ENCODE results near the gene KCNQ2. TPM values are rescaled to one million over a fixed set of nuclear protein-coding genes. Genes with fewer than 3 reads are reported as not detected.

KCNQ2 gene
- total RNA-seq, 2 experiments from 2014 or later, result not detected

GRCh38 chr20:63439866-63440265 is 32.6 kb downstream of the KCNQ2 start:
- DNase-seq (no peak), ATAC-seq (no peak)
- intact Hi-C loops (cut with micrococcal nuclease), result no loop called here
- H3K36me3 Mint-ChIP-seq (ENCODE audit: low read depth), result no peaks in the 10 kb centered on the region
- CTCF ChIA-PET, result no interaction called here
- no peak overlapping the region for H3K27ac Mint-ChIP-seq
- H3K4me1 Mint-ChIP-seq (ENCODE audit: low read depth), result peaks cover 28% of the 10 kb centered on the region
- POLR2A ChIA-PET, result no interaction called here
- no peak for TF ChIP-seq CTCF (IDR thresholded peaks at IDR 0.05)
- no peak overlapping the region for H3K4me3 Mint-ChIP-seq
- peaks cover 13% of the 10 kb centered on the region for H3K27me3 Mint-ChIP-seq
- peaks cover 2% of the 10 kb centered on the region for H3K9me3 Mint-ChIP-seq

DNA sequence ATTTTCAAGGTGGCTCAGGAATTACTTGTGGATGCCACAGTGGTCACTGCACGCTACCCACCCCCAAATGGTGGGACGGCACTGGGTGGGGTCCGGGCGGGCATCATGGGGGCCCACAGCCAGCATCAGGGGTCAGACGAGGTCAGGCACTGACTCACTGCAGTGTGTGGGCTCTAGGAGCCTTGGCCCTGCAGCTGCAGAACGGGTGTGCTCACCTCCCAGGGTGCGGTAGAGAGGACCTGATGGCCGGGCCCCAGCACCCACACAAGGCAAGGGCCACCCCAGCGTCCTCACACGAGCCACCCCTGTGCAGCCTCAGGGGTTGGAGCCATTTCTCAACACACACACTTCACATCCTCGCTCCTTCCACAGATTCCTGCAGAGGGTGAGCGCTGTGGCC is 34.3 kb downstream of the KCNQ2 start:
- Mint-ChIP-seq H3K27ac (no peak overlapping the region), H3K27me3 (peaks cover 13% of the 10 kb centered on the region), H3K9me3 (peaks cover 2% of the 10 kb centered on the region), H3K4me3 (no peak overlapping the region), H3K36me3 (ENCODE audit: low read depth) (no peaks in the 10 kb centered on the region), H3K4me1 (ENCODE audit: low read depth) (peaks cover 33% of the 10 kb centered on the region)
- ATAC-seq (no peak), DNase-seq (no peak)
- intact Hi-C loops (cut with micrococcal nuclease), result no loop called here
- ChIA-PET CTCF (interaction anchor here (1.5 kb wide), 1 partner anchor 58 kb away, joined by 4 read pairs; no protein-coding TSS in a partner anchor), POLR2A (no interaction called here)
- TF ChIP-seq CTCF (IDR thresholded peaks at IDR 0.05), result no peak

DNA sequence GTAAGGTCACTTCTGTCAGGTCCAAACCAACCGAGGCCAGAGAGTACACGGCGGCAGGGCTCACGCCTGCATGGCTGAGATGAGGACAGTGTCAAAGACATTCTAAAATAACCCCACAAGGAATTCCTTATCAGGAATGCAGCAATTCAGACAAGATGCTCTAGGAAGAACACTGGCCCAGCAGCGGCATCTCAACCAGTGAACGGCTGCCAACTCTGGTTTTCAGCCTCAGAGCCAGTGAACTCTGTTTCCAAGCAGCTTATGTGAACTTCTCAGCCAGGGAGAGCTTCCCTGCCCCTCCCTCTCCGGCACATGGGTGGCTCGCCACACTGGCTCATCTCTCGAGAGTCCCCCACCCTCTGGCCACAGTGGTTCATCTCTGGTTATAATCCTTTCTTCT is 36.9 kb downstream of the KCNQ2 start:
- intact Hi-C loops (cut with micrococcal nuclease), result no loop called here
- no peak for ATAC-seq
- DNase-seq, result no peak
- ChIA-PET POLR2A (no interaction called here), CTCF (no interaction called here)
- no peak overlapping the region for H3K4me3 Mint-ChIP-seq
- peaks cover 10% of the 10 kb centered on the region for H3K4me1 Mint-ChIP-seq (ENCODE audit: low read depth)
- no peak for TF ChIP-seq CTCF (IDR thresholded peaks at IDR 0.05)
- H3K9me3 Mint-ChIP-seq, result no peaks in the 10 kb centered on the region
- H3K27ac Mint-ChIP-seq, result no peak overlapping the region
- H3K36me3 Mint-ChIP-seq (ENCODE audit: low read depth), result no peaks in the 10 kb centered on the region
- H3K27me3 Mint-ChIP-seq, result peaks cover 13% of the 10 kb centered on the region

GRCh38 chr20:63434599-63435378 is 37.7 kb downstream of the KCNQ2 start:
- DNase-seq (peak; percentile 94), ATAC-seq (peak; percentile 89)
- POLR2A ChIA-PET, result interaction anchor here (1.2 kb wide), 1 partner anchor 86 kb away, joined by 4 read pairs; no protein-coding TSS in a partner anchor
- no peaks in the 10 kb centered on the region for H3K36me3 Mint-ChIP-seq (ENCODE audit: low read depth)
- H3K4me3 Mint-ChIP-seq, result peak overlapping the region; percentile 9
- H3K4me1 Mint-ChIP-seq (ENCODE audit: low read depth), result peaks cover 10% of the 10 kb centered on the region
- no peaks in the 10 kb centered on the region for H3K9me3 Mint-ChIP-seq
- CTCF ChIA-PET, result interaction anchor here (1.2 kb wide), 1 partner anchor 9 kb away, joined by 3 read pairs; no protein-coding TSS in a partner anchor
- intact Hi-C loops (cut with micrococcal nuclease), result no loop called here
- TF ChIP-seq CTCF (IDR thresholded peaks at IDR 0.05), result peak; percentile 93
- H3K27me3 Mint-ChIP-seq, result peaks cover 13% of the 10 kb centered on the region
- H3K27ac Mint-ChIP-seq, result peak overlapping the region; percentile 14

Data from activated CD8-positive, alpha-beta T cell treated with anti-CD3 and anti-CD28 coated beads for 36 hours (primary cell).